GM23338 (cell line): Measurements from ENCODE around the gene XYLT1. TPM values are rescaled to one million over a fixed set of nuclear protein-coding genes. Genes with fewer than 3 reads are reported as not detected.

Source experiments
- ATAC-seq: fragments of 200-7000 bp; cut with Tn5 transposase; 3 replicates; pipeline ENCODE4 v1.9.1; 2020
- DNase-seq: peaks from one replicate; pipeline ENCODE4 v3.0.0-alpha.2; 2015; ENCODE audit warnings: low spot score
- H2AFZ ChIP-seq: fragments of 200-600 bp; sonication (generic); 2 replicates; pipeline ENCODE4 v1.8.0; 2016; ENCODE audit warnings: antibody characterized with exemption, mild to moderate bottlenecking, moderate library complexity
- H3F3A ChIP-seq: fragments of 200-600 bp; sonication (generic); replicated peaks from 2 replicates; pipeline ENCODE4 v1.8.0; 2017; ENCODE audit warnings: antibody characterized with exemption, mixed run types, low read depth
- H3K27ac ChIP-seq: fragments of 200-600 bp; sonication (generic); 2 replicates; pipeline ENCODE4 v1.6.1; 2016; ENCODE audit warnings: low read depth
- H3K27me3 ChIP-seq: fragments of 200-600 bp; sonication (generic); 2 replicates; pipeline ENCODE4 v1.8.0; 2016; ENCODE audit warnings: mild to moderate bottlenecking, mixed run types, moderate library complexity; ENCODE audit not compliant: insufficient read depth
- H3K36me3 ChIP-seq: fragments of 200-600 bp; sonication (generic); 2 replicates; pipeline ENCODE4 v1.8.0; 2016; ENCODE audit warnings: mild to moderate bottlenecking; ENCODE audit not compliant: insufficient read depth
- H3K4me1 ChIP-seq: fragments of 200-600 bp; sonication (generic); 2 replicates; pipeline ENCODE4 v1.8.0; 2016; ENCODE audit warnings: mild to moderate bottlenecking, moderate library complexity; ENCODE audit not compliant: insufficient read depth
- H3K4me2 ChIP-seq: fragments of 200-600 bp; sonication (generic); 2 replicates; pipeline ENCODE4 v1.7.1; 2017; ENCODE audit warnings: mixed run types
- H3K4me3 ChIP-seq: fragments of 200-600 bp; sonication (generic); 2 replicates; pipeline ENCODE4 v1.6.1; 2016; ENCODE audit warnings: mixed run types
- H3K79me2 ChIP-seq: fragments of 200-600 bp; sonication (generic); replicated peaks from 2 replicates; pipeline ENCODE4 v1.8.0; 2017; ENCODE audit warnings: mild to moderate bottlenecking; ENCODE audit not compliant: insufficient read depth
- H3K9me2 ChIP-seq: fragments of 200-600 bp; sonication (generic); 2 replicates; pipeline ENCODE4 v1.8.0; 2017; ENCODE audit not compliant: insufficient read depth
- H4K20me1 ChIP-seq: fragments of 200-600 bp; sonication (generic); replicated peaks from 2 replicates; pipeline ENCODE4 v1.8.0; 2017; ENCODE audit warnings: mild to moderate bottlenecking; ENCODE audit not compliant: insufficient read depth
- H3K27ac Mint-ChIP-seq: 2 replicates; pipeline ENCODE4 v1.8.0; 2020; ENCODE audit warnings: inconsistent platforms, mild to moderate bottlenecking, moderate library complexity, mixed read lengths
- H3K27me3 Mint-ChIP-seq: 3 replicates; pipeline ENCODE4 v1.8.0; 2022; ENCODE audit warnings: low read depth, mild to moderate bottlenecking, moderate library complexity, mixed read lengths, inconsistent platforms; ENCODE audit not compliant: insufficient read depth, poor library complexity
- H3K36me3 Mint-ChIP-seq: 3 replicates; pipeline ENCODE4 v1.8.0; 2021; ENCODE audit warnings: low read depth, mild to moderate bottlenecking, inconsistent platforms, moderate library complexity, mixed read lengths
- H3K4me1 Mint-ChIP-seq: 3 replicates; pipeline ENCODE4 v1.8.0; 2020; ENCODE audit warnings: mild to moderate bottlenecking, inconsistent platforms, mixed read lengths
- H3K4me3 Mint-ChIP-seq: 3 replicates; pipeline ENCODE4 v1.8.0; 2021; ENCODE audit warnings: moderate library complexity, mild to moderate bottlenecking, inconsistent platforms, mixed read lengths
- H3K9me3 Mint-ChIP-seq: 3 replicates; pipeline ENCODE4 v1.8.0; 2020; ENCODE audit warnings: moderate library complexity, mild to moderate bottlenecking, inconsistent platforms, mixed read lengths
- CREB1 ChIP-seq: fragments of 250-450 bp; sonication (Bioruptor Pico); IDR thresholded peaks from 2 replicates; pipeline ENCODE4 v1.5.0; 2020; ENCODE audit warnings: low read depth, mild to moderate bottlenecking, moderate library complexity
- EZH2 ChIP-seq: fragments of 200-600 bp; sonication (generic); IDR thresholded peaks from one replicate; pipeline ENCODE4 v1.8.0; 2017; ENCODE audit warnings: antibody characterized with exemption, mild to moderate bottlenecking, low read depth; ENCODE audit not compliant: unreplicated experiment
- NANOG ChIP-seq: IDR thresholded peaks from 2 replicates; pipeline ENCODE4 v1.6.1; 2016; ENCODE audit warnings: antibody characterized with exemption, borderline replicate concordance
- POLR2AphosphoS5 ChIP-seq: IDR thresholded peaks from 2 replicates; pipeline ENCODE4 v1.6.1; 2016; ENCODE audit warnings: antibody characterized with exemption, low read depth
- ZNF331 ChIP-seq: fragments of 250-450 bp; sonication (Bioruptor Pico); IDR thresholded peaks from 2 replicates; pipeline ENCODE4 v1.5.0; 2020; ENCODE audit warnings: low read depth, mild to moderate bottlenecking, moderate library complexity
- polyA plus RNA-seq: library from polyadenylated mRNA; unstranded; fragments of >200 nt; fragmentation: Nextera tagmentation; extraction: Ambion mirVana; gene quantifications from 2 replicates; pipeline ENCODE4 v1.2.1, GENCODE V29; 2016
- total RNA-seq: library from RNA; depleted of rRNA; stranded (reverse); fragments of >200 nt; shearing (Covaris generic); gene quantifications from 2 replicates; pipeline ENCODE4 v1.2.3, GENCODE V29; 2014
- TF ChIP-seq, protein P1 (sequence below): IDR thresholded peaks from one replicate; pipeline ENCODE4 v1.6.1; 2018; ENCODE audit warnings: antibody characterized with exemption; ENCODE audit not compliant: unreplicated experiment
- TF ChIP-seq, protein P2 (sequence below): IDR thresholded peaks from 2 replicates; pipeline ENCODE4 v1.6.1; 2016; ENCODE audit warnings: antibody characterized with exemption
- TF ChIP-seq, protein P3 (sequence below): fragments of 250-450 bp; sonication (Bioruptor Pico); IDR thresholded peaks from 2 replicates; pipeline ENCODE4 v1.5.0; 2020; ENCODE audit warnings: mild to moderate bottlenecking, moderate library complexity

Gene XYLT1
- total and polyA plus RNA-seq, 2 experiments from 2014 or later, result 3.5 to 24.7 TPM

DNA sequence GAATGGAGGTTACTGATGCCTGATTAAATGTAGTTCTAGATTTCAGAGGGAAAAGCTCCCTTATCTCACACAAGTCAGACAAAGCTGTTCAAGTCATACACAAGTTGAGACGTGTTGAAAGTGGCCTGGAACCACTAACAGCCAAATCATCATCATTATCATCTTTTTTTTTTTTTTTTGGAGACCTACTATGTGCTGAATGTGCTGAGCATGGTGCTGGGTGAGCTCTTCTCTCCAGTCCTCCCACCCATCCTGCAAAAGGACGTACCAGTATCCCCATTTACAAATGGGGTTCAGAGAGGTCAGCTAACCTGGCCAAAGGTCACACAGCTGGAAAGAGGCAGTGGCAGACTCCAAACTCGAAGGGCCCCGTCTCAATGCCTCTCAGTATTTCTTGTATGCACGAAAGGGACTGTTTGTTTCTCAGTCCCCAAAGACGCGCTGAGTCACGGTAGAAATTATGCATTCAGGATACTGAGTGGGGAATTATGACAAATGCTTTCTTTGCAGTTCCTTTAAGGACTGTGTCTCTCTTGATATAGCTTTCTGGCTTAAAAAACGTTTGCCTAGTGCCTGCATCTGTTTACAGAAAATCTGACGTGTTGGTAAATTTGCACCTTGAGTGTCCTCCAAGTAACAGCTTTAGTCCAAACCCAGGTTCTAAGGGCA is 235.5 kb downstream of the XYLT1 start:
- TF ChIP-seq EZH2, result no peak
- no peak for TF ChIP-seq POLR2AphosphoS5

DNA sequence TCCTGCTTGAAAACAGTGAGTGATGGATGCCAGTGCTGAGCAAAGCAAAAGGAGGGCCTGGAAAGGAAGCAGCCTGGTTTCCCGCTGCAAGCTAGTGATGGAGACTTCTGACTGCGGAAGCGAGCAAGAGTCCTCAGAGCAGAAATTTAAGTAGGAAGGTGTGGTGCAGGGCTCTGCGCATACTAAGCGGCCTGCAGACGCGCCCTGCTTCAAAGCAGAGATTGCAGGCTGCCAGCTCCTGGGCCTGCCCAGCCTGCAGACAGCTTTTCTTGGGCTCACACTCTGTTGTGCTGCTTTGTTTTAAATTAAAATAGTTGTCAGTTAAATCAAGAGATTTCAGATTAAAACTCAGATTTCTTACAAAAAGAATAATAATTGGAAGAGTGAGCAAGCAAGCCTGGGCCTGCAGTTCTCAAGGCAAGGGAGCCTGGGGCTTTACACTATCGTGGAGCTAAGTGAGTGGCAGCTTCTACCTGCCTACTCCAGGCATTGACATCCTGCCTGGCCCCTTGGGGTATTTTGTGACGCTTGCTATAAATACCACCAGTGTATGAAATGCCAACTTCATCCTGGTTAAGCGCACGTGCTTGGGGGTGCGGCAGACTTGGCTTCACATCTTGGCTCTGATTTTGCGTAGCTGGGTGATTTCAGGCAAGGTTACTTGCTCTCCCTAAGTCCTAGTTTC is 237.3 kb downstream of the XYLT1 start:
- Histone ChIP-seq H3K27me3 (no peaks in the 10 kb centered on the region), H3K79me2 (no peaks in the 10 kb centered on the region; the same call in 1 of the 2 replicates), H3K9me2 (no peaks in the 10 kb centered on the region), H3K4me2 (no peak overlapping the region), H3K4me3 (no peak overlapping the region), H3K27ac (no peak overlapping the region), H2AFZ (no peak overlapping the region), H3F3A (no peaks in the 10 kb centered on the region), H3K36me3 (no peaks in the 10 kb centered on the region), H3K4me1 (no peaks in the 10 kb centered on the region), H4K20me1 (peaks cover 12% of the 10 kb centered on the region)
- no peak overlapping the region for H3K4me3 Mint-ChIP-seq
- DNase-seq (no peak), ATAC-seq (no peak)
- peaks cover 2% of the 10 kb centered on the region for H3K27me3 Mint-ChIP-seq
- no peaks in the 10 kb centered on the region for H3K9me3 Mint-ChIP-seq
- TF ChIP-seq CREB1 (CRISPR knock-in tag) (no peak), ZNF331 (CRISPR knock-in tag) (no peak), NANOG (no peak), POLR2AphosphoS5 (no peak)
- TF ChIP-seq, protein P1, sequence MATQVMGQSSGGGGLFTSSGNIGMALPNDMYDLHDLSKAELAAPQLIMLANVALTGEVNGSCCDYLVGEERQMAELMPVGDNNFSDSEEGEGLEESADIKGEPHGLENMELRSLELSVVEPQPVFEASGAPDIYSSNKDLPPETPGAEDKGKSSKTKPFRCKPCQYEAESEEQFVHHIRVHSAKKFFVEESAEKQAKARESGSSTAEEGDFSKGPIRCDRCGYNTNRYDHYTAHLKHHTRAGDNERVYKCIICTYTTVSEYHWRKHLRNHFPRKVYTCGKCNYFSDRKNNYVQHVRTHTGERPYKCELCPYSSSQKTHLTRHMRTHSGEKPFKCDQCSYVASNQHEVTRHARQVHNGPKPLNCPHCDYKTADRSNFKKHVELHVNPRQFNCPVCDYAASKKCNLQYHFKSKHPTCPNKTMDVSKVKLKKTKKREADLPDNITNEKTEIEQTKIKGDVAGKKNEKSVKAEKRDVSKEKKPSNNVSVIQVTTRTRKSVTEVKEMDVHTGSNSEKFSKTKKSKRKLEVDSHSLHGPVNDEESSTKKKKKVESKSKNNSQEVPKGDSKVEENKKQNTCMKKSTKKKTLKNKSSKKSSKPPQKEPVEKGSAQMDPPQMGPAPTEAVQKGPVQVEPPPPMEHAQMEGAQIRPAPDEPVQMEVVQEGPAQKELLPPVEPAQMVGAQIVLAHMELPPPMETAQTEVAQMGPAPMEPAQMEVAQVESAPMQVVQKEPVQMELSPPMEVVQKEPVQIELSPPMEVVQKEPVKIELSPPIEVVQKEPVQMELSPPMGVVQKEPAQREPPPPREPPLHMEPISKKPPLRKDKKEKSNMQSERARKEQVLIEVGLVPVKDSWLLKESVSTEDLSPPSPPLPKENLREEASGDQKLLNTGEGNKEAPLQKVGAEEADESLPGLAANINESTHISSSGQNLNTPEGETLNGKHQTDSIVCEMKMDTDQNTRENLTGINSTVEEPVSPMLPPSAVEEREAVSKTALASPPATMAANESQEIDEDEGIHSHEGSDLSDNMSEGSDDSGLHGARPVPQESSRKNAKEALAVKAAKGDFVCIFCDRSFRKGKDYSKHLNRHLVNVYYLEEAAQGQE, result no peak
- TF ChIP-seq, protein P2, sequence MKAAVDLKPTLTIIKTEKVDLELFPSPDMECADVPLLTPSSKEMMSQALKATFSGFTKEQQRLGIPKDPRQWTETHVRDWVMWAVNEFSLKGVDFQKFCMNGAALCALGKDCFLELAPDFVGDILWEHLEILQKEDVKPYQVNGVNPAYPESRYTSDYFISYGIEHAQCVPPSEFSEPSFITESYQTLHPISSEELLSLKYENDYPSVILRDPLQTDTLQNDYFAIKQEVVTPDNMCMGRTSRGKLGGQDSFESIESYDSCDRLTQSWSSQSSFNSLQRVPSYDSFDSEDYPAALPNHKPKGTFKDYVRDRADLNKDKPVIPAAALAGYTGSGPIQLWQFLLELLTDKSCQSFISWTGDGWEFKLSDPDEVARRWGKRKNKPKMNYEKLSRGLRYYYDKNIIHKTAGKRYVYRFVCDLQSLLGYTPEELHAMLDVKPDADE, result no peak
- TF ChIP-seq, protein P3, sequence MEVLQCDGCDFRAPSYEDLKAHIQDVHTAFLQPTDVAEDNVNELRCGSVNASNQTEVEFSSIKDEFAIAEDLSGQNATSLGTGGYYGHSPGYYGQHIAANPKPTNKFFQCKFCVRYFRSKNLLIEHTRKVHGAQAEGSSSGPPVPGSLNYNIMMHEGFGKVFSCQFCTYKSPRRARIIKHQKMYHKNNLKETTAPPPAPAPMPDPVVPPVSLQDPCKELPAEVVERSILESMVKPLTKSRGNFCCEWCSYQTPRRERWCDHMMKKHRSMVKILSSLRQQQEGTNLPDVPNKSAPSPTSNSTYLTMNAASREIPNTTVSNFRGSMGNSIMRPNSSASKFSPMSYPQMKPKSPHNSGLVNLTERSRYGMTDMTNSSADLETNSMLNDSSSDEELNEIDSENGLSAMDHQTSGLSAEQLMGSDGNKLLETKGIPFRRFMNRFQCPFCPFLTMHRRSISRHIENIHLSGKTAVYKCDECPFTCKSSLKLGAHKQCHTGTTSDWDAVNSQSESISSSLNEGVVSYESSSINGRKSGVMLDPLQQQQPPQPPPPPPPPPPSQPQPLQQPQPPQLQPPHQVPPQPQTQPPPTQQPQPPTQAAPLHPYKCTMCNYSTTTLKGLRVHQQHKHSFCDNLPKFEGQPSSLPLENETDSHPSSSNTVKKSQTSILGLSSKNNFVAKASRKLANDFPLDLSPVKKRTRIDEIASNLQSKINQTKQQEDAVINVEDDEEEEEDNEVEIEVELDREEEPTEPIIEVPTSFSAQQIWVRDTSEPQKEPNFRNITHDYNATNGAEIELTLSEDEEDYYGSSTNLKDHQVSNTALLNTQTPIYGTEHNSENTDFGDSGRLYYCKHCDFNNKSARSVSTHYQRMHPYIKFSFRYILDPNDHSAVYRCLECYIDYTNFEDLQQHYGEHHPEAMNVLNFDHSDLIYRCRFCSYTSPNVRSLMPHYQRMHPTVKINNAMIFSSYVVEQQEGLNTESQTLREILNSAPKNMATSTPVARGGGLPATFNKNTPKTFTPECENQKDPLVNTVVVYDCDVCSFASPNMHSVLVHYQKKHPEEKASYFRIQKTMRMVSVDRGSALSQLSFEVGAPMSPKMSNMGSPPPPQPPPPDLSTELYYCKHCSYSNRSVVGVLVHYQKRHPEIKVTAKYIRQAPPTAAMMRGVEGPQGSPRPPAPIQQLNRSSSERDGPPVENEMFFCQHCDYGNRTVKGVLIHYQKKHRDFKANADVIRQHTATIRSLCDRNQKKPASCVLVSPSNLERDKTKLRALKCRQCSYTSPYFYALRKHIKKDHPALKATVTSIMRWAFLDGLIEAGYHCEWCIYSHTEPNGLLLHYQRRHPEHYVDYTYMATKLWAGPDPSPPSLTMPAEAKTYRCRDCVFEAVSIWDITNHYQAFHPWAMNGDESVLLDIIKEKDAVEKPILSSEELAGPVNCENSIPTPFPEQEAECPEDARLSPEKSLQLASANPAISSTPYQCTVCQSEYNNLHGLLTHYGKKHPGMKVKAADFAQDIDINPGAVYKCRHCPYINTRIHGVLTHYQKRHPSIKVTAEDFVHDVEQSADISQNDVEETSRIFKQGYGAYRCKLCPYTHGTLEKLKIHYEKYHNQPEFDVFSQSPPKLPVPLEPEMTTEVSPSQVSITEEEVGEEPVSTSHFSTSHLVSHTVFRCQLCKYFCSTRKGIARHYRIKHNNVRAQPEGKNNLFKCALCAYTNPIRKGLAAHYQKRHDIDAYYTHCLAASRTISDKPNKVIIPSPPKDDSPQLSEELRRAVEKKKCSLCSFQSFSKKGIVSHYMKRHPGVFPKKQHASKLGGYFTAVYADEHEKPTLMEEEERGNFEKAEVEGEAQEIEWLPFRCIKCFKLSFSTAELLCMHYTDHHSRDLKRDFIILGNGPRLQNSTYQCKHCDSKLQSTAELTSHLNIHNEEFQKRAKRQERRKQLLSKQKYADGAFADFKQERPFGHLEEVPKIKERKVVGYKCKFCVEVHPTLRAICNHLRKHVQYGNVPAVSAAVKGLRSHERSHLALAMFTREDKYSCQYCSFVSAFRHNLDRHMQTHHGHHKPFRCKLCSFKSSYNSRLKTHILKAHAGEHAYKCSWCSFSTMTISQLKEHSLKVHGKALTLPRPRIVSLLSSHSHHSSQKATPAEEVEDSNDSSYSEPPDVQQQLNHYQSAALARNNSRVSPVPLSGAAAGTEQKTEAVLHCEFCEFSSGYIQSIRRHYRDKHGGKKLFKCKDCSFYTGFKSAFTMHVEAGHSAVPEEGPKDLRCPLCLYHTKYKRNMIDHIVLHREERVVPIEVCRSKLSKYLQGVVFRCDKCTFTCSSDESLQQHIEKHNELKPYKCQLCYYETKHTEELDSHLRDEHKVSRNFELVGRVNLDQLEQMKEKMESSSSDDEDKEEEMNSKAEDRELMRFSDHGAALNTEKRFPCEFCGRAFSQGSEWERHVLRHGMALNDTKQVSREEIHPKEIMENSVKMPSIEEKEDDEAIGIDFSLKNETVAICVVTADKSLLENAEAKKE (CRISPR knock-in tag), result no peak
- no peaks in the 10 kb centered on the region; the same call in 1 of the 3 replicates for H3K36me3 Mint-ChIP-seq
- no peaks in the 10 kb centered on the region for H3K4me1 Mint-ChIP-seq
- H3K27ac Mint-ChIP-seq, result no peak overlapping the region

More for the DNA sequence above, 235.5 kb downstream of the XYLT1 start:
- no peaks in the 10 kb centered on the region; the same call in 1 of the 3 replicates for H3K36me3 Mint-ChIP-seq
- no peaks in the 10 kb centered on the region; the same call in 2 of the 3 replicates for H3K9me3 Mint-ChIP-seq
- no peak overlapping the region for H3K27ac Mint-ChIP-seq
- peaks cover 8% of the 10 kb centered on the region for H3K9me2 ChIP-seq
- H3K4me1 ChIP-seq, result no peaks in the 10 kb centered on the region
- H3K4me1 Mint-ChIP-seq, result no peaks in the 10 kb centered on the region
- H3K4me2 ChIP-seq, result no peak overlapping the region
- no peaks in the 10 kb centered on the region for H3K36me3 ChIP-seq
- no peak overlapping the region for H3K4me3 Mint-ChIP-seq
- no peak overlapping the region for H2AFZ ChIP-seq
- ATAC-seq (no peak), DNase-seq (no peak)
- no peaks in the 10 kb centered on the region for H3K27me3 ChIP-seq
- H3K27ac ChIP-seq, result no peak overlapping the region
- H4K20me1 ChIP-seq, result peaks cover 12% of the 10 kb centered on the region
- no peak overlapping the region for H3K4me3 ChIP-seq
- H3K27me3 Mint-ChIP-seq, result peaks cover 2% of the 10 kb centered on the region
- no peaks in the 10 kb centered on the region; the same call in 1 of the 2 replicates for H3K79me2 ChIP-seq
- H3F3A ChIP-seq, result no peaks in the 10 kb centered on the region
